SW480 (cell line): ENCODE results near the gene RCOR1.
"Not testable (repeated sequence)": the region's sequence is repeated elsewhere in the genome, so short reads cannot be mapped to it uniquely, and the experiment has no call there.

Experiments
- DNase-seq: peaks from one replicate; pipeline ENCODE4 v3.0.0-alpha.2; 2016; ENCODE audit warnings: low spot score

The RCOR1 gene

GRCh38 chr14:102751088-102751487, 158.6 kb downstream of the RCOR1 start:
- no peak for DNase-seq

- no peak for DNase-seq
Observed at GRCh38 chr14:102752239-102752847, 159.9 kb downstream of the RCOR1 start.

- DNase-seq = no peak
Observed at GRCh38 chr14:102754370-102755262, 162.2 kb downstream of the RCOR1 start.

- DNase-seq = no peak
Observed at GRCh38 chr14:102757646-102758045, 165.2 kb downstream of the RCOR1 start.

- DNase-seq = no peak
Observed at GRCh38 chr14:102758087-102758486, 165.6 kb downstream of the RCOR1 start.

- no peak for DNase-seq
Observed at GRCh38 chr14:102759456-102760187, 167.2 kb downstream of the RCOR1 start.

GRCh38 chr14:102760496-102761193, 168.2 kb downstream of the RCOR1 start:
- no peak for DNase-seq

GRCh38 chr14:102761206-102761605, 168.8 kb downstream of the RCOR1 start:
- no peak for DNase-seq

- no peak for DNase-seq
Observed at GRCh38 chr14:102764220-102764671, 171.8 kb downstream of the RCOR1 start.

- not testable (repeated sequence) for DNase-seq
Observed at GRCh38 chr14:102765770-102766169, 173.3 kb downstream of the RCOR1 start.

- DNase-seq = no peak
Observed at GRCh38 chr14:102768223-102769048, 176.0 kb downstream of the RCOR1 start.

- DNase-seq = no peak
Observed at GRCh38 chr14:102769049-102769327, 176.5 kb downstream of the RCOR1 start.

GRCh38 chr14:102770147-102771123, 178.0 kb downstream of the RCOR1 start:
- DNase-seq = no peak

GRCh38 chr14:102771144-102771543, 178.7 kb downstream of the RCOR1 start:
- no peak for DNase-seq

- DNase-seq = peak; percentile 47
Observed at GRCh38 chr14:102772781-102773570, 180.5 kb downstream of the RCOR1 start.

GRCh38 chr14:102774391-102775153, 182.1 kb downstream of the RCOR1 start:
- peak; percentile 83 for DNase-seq

- peak; percentile 80 for DNase-seq
Observed at GRCh38 chr14:102775855-102776760, 183.7 kb downstream of the RCOR1 start.
